Measurements from ENCODE around the gene CAMK2D. TPM values are rescaled to one million over a fixed set of nuclear protein-coding genes. Genes with fewer than 3 reads are reported as not detected.

CAMK2D gene
- total RNA-seq, 1 experiment from 2014 or later, result 22.1 TPM

DNA sequence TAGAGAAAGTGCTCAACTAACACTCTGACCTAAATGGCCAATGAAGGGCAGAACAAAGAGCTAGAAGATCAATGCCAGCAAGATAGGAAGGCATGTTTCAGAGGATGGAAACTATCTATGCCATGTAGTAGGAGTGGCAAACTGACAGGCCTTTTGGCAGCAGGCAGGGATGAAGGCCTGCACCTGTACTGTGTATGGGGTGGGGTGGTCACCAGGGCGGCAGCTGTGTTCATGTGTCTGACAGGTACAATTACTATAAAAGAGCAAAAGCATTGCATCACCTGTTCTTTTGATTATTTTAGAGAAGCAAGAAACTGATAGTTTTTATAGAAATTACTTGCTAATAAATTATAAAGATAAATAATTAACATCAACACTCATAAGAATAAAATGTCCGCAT, 239.1 kb downstream of the CAMK2D start:
- no peak for TF ChIP-seq CTCF (IDR thresholded peaks at IDR 0.05; ENCODE audit: unreplicated experiment)
- CTCF ChIA-PET, result no interaction called here
- no peaks in the 10 kb centered on the region for H3K27me3 Mint-ChIP-seq (ENCODE audit: unreplicated experiment)
- DNase-seq, result no peak
- intact Hi-C loops (cut with micrococcal nuclease; ENCODE audit: unreplicated experiment), result no loop called here
- no peaks in the 10 kb centered on the region for H3K36me3 Mint-ChIP-seq (ENCODE audit: insufficient read depth, unreplicated experiment)
- H3K4me1 Mint-ChIP-seq (ENCODE audit: low read depth, unreplicated experiment), result peaks cover 6% of the 10 kb centered on the region
- no peak overlapping the region for H3K4me3 Mint-ChIP-seq (ENCODE audit: low read depth, unreplicated experiment)
- H3K27ac Mint-ChIP-seq (ENCODE audit: unreplicated experiment), result no peak overlapping the region
- H3K9me3 Mint-ChIP-seq (ENCODE audit: low read depth, unreplicated experiment), result no peaks in the 10 kb centered on the region
- BruUV-seq (replicated peaks), result no TSS peak

DNA sequence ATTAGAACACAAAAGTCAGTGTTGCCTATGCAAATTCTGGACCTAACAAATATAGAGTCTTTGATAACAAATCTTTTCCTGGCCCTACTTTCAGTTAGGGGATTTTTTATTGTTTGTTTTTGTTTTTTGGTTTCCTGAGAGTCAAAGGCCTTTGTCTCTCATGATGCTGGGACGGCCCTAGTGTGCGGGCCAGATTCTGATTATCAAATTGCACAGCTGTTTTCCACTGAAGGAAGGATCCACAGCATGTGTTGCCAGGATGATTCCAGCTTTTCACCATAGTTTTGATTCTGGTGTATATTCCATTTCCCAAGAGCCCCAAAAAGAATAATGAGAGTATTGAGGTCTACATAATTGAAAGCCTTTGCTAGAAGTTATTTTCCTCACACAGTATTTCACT, 248.2 kb downstream of the CAMK2D start:
- Mint-ChIP-seq H3K27me3 (ENCODE audit: unreplicated experiment) (no peaks in the 10 kb centered on the region), H3K4me1 (ENCODE audit: low read depth, unreplicated experiment) (no peaks in the 10 kb centered on the region), H3K36me3 (ENCODE audit: insufficient read depth, unreplicated experiment) (no peaks in the 10 kb centered on the region), H3K9me3 (ENCODE audit: low read depth, unreplicated experiment) (no peaks in the 10 kb centered on the region), H3K4me3 (ENCODE audit: low read depth, unreplicated experiment) (no peak overlapping the region), H3K27ac (ENCODE audit: unreplicated experiment) (no peak overlapping the region)
- no TSS peak for BruUV-seq (replicated peaks)
- no peak for DNase-seq
- CTCF ChIA-PET, result no interaction called here
- intact Hi-C loops (cut with micrococcal nuclease; ENCODE audit: unreplicated experiment), result loop anchor here (10.0 kb wide), 1 partner anchor 59 kb away; no protein-coding TSS in a partner anchor
- TF ChIP-seq CTCF (IDR thresholded peaks at IDR 0.05; ENCODE audit: unreplicated experiment), result no peak

GRCh38 chr4:113512880-113513279, 248.7 kb downstream of the CAMK2D start:
- Mint-ChIP-seq H3K9me3 (ENCODE audit: low read depth, unreplicated experiment) (no peaks in the 10 kb centered on the region), H3K4me3 (ENCODE audit: low read depth, unreplicated experiment) (no peak overlapping the region), H3K36me3 (ENCODE audit: insufficient read depth, unreplicated experiment) (no peaks in the 10 kb centered on the region), H3K4me1 (ENCODE audit: low read depth, unreplicated experiment) (no peaks in the 10 kb centered on the region), H3K27ac (ENCODE audit: unreplicated experiment) (no peak overlapping the region), H3K27me3 (ENCODE audit: unreplicated experiment) (no peaks in the 10 kb centered on the region)
- intact Hi-C loops (cut with micrococcal nuclease; ENCODE audit: unreplicated experiment), result loop anchor here (10.0 kb wide), 1 partner anchor 58 kb away; no protein-coding TSS in a partner anchor
- TF ChIP-seq CTCF (IDR thresholded peaks at IDR 0.05; ENCODE audit: unreplicated experiment), result no peak
- no peak for DNase-seq
- BruUV-seq (replicated peaks), result no TSS peak
- CTCF ChIA-PET, result no interaction called here

DNA sequence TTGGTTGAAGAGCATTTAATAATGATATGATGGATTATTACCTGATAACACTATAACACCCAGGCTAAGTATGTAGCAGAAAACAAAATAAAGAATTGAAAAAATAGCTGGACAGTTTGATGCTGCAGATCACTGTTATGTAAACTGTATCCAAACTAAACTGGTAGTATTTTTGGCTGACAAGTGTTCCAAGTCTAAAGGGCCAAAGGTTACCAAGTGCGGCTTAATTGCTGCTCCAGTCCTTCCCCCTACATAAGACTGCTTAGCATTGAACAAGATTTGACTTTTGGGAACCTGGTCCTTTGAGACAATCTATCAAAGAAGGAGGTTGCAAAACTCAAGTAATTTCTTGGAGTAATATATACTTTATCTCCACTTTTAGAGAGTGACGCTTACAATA, 249.6 kb downstream of the CAMK2D start:
- CTCF ChIA-PET, result no interaction called here
- Mint-ChIP-seq H3K36me3 (ENCODE audit: insufficient read depth, unreplicated experiment) (no peaks in the 10 kb centered on the region), H3K27me3 (ENCODE audit: unreplicated experiment) (no peaks in the 10 kb centered on the region), H3K4me1 (ENCODE audit: low read depth, unreplicated experiment) (no peaks in the 10 kb centered on the region), H3K4me3 (ENCODE audit: low read depth, unreplicated experiment) (no peak overlapping the region), H3K9me3 (ENCODE audit: low read depth, unreplicated experiment) (no peaks in the 10 kb centered on the region), H3K27ac (ENCODE audit: unreplicated experiment) (no peak overlapping the region)
- no TSS peak for BruUV-seq (replicated peaks)
- intact Hi-C loops (cut with micrococcal nuclease; ENCODE audit: unreplicated experiment), result loop anchor here (10.0 kb wide), 1 partner anchor 57 kb away; no protein-coding TSS in a partner anchor
- DNase-seq, result no peak
- no peak for TF ChIP-seq CTCF (IDR thresholded peaks at IDR 0.05; ENCODE audit: unreplicated experiment)

Data from Calu3 (cell line).